Measurements from ENCODE around the gene CLNK.

CLNK gene

GRCh38 chr4:10684631-10685030, at the start of gene CLNK:
Gene CLNK, minus strand, starts transcription at chr4:10684768. Its CDS starts 16,899 bp downstream, at chr4:10667869.
- no peaks in the 10 kb centered on the region for H3K36me3 ChIP-seq (ENCODE audit: control insufficient read depth, insufficient read depth, low read length)
- H3K27ac ChIP-seq (ENCODE audit: low read depth, low read length), result no peak within 1 kb of the TSS
- H3K4me3 ChIP-seq (ENCODE audit: low read depth, low read length), result no peak within 1 kb of the TSS
- H3K27me3 ChIP-seq (ENCODE audit: control insufficient read depth, insufficient read depth, low read length), result no peaks in the 10 kb centered on the region
- H3K9ac ChIP-seq (ENCODE audit: low read length), result no peak within 1 kb of the TSS
- no peaks in the 10 kb centered on the region for H3K9me3 ChIP-seq (ENCODE audit: control insufficient read depth, insufficient read depth, low read depth, low read length)
- no peaks in the 10 kb centered on the region for H3K4me1 ChIP-seq (ENCODE audit: control insufficient read depth, insufficient read depth, low read length)

DNA sequence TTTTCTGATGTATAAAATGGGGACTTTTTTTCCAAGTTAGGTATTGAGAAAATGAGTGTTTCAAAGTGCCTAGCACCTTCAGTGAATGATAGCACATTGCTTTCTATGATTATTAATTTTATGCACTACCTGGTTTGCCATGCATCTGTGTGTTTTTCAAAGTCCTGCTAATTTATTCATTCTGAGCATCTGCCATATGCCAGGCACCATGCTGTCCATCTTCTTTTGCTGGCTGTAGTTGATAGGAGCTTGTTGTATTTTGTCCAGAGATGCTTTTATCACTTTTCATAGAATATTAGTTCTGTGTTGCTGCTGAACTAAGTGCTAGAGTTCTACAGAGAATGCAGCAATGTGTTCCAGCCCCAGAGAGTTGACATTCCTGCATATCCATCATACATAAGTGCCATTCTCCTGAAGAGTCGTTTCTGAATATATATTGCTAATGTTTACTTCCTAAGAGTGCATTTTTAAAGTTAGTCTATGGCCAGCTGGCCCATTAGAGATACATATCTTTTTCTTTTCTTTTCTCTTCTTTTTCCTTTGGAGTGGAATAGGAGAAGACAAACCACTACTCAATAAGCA, 49.0 kb upstream of the CLNK start:
- no peak overlapping the region for H3K27ac ChIP-seq (ENCODE audit: low read depth, low read length)
- H3K9me3 ChIP-seq (ENCODE audit: control insufficient read depth, insufficient read depth, low read depth, low read length), result no peaks in the 10 kb centered on the region
- no peaks in the 10 kb centered on the region for H3K4me1 ChIP-seq (ENCODE audit: control insufficient read depth, insufficient read depth, low read length)
- H3K36me3 ChIP-seq (ENCODE audit: control insufficient read depth, insufficient read depth, low read length), result no peaks in the 10 kb centered on the region
- no peak overlapping the region for H3K9ac ChIP-seq (ENCODE audit: low read length)
- no peaks in the 10 kb centered on the region for H3K27me3 ChIP-seq (ENCODE audit: control insufficient read depth, insufficient read depth, low read length)
- H3K4me3 ChIP-seq (ENCODE audit: low read depth, low read length), result no peak overlapping the region

DNA sequence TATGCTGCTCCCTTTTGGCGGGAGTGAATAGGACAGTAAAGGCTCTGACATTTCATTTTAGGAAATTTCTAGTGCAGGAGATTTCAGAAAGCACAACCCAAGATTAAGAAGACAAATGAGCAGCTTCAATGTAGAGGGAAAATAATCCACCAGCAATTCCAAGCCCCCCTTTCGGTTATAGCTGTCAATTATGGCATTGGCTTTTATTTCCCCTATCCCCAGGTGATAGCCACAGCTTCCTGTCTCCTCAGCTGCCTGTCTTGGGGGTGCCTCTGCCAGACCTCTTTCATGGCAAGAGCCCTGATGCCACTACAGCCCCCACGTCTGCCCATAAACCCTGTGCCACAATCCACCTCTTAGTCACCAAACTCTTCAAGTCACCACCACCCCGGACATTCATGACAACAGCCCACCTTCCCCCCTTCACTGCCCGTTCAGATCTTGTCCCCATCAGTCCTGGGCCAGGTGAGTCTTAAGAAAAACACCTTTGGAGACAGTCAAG, 48.4 kb upstream of the CLNK start:
- Histone ChIP-seq H3K27ac (ENCODE audit: low read depth, low read length) (no peak overlapping the region), H3K9me3 (ENCODE audit: control insufficient read depth, insufficient read depth, low read depth, low read length) (no peaks in the 10 kb centered on the region), H3K4me3 (ENCODE audit: low read depth, low read length) (no peak overlapping the region), H3K36me3 (ENCODE audit: control insufficient read depth, insufficient read depth, low read length) (no peaks in the 10 kb centered on the region), H3K9ac (ENCODE audit: low read length) (no peak overlapping the region), H3K27me3 (ENCODE audit: control insufficient read depth, insufficient read depth, low read length) (no peaks in the 10 kb centered on the region), H3K4me1 (ENCODE audit: control insufficient read depth, insufficient read depth, low read length) (no peaks in the 10 kb centered on the region)

DNA sequence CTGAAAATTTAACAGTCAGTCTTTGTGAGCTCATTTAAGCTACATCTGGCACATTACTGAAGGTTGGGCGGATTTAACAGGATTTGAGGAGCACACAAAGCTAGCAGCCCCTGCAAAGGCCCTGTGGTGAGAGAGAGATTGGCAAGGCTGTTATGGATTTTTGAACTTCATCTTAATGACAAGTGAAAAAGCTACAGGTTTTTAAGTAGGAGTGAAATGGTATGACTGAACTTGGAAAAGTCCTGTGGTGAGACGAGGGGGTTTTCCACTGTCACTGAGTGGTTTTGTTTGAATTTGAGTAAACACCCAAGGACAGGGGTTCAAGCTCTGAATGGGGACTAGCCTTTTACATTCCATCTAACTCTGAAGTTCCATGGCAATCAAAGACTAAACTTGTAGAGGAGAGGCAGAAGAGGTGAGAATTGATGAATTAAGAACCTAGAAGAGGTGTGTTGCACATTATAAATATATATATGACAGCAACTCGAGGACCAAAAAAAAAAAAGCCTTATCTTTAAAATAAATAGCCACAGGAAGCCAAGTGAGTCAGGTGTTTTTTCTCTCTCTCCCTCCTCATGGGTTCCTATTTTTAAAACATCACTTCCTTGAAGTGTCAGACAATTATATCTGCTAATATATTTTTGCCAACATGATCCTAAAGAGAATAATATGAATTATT, 47.8 kb upstream of the CLNK start:
- Histone ChIP-seq H3K9ac (ENCODE audit: low read length) (no peak overlapping the region), H3K4me1 (ENCODE audit: control insufficient read depth, insufficient read depth, low read length) (no peaks in the 10 kb centered on the region), H3K27ac (ENCODE audit: low read depth, low read length) (no peak overlapping the region), H3K27me3 (ENCODE audit: control insufficient read depth, insufficient read depth, low read length) (no peaks in the 10 kb centered on the region), H3K36me3 (ENCODE audit: control insufficient read depth, insufficient read depth, low read length) (no peaks in the 10 kb centered on the region), H3K9me3 (ENCODE audit: control insufficient read depth, insufficient read depth, low read depth, low read length) (no peaks in the 10 kb centered on the region), H3K4me3 (ENCODE audit: low read depth, low read length) (no peak overlapping the region)

DNA sequence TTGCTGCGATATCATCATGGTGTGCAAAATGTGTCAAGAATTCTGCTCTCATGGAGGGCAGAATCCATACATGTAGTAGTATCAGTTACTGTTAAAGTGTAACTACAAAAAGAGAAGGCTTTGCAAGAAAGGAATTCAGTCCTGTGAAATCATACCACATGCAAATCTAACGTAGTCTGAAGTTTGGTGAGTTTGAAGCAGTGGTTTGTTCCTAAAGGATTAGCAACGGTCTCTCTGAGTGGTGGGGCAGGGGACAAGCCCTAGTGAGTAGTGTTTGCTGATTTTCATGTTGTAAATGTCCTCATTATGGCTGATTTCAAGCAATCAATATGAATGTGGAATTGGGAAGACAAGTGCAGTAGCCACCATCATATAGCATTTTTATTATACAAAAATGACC, 47.1 kb upstream of the CLNK start:
- Histone ChIP-seq H3K4me1 (ENCODE audit: control insufficient read depth, insufficient read depth, low read length) (no peaks in the 10 kb centered on the region), H3K36me3 (ENCODE audit: control insufficient read depth, insufficient read depth, low read length) (no peaks in the 10 kb centered on the region), H3K9ac (ENCODE audit: low read length) (no peak overlapping the region), H3K4me3 (ENCODE audit: low read depth, low read length) (no peak overlapping the region), H3K27me3 (ENCODE audit: control insufficient read depth, insufficient read depth, low read length) (no peaks in the 10 kb centered on the region), H3K27ac (ENCODE audit: low read depth, low read length) (no peak overlapping the region), H3K9me3 (ENCODE audit: control insufficient read depth, insufficient read depth, low read depth, low read length) (no peaks in the 10 kb centered on the region)

GRCh38 chr4:10731162-10731561, 46.6 kb upstream of the CLNK start:
- H3K4me3 ChIP-seq (ENCODE audit: low read depth, low read length), result no peak overlapping the region
- no peak overlapping the region for H3K9ac ChIP-seq (ENCODE audit: low read length)
- H3K27me3 ChIP-seq (ENCODE audit: control insufficient read depth, insufficient read depth, low read length), result no peaks in the 10 kb centered on the region
- no peak overlapping the region for H3K27ac ChIP-seq (ENCODE audit: low read depth, low read length)
- no peaks in the 10 kb centered on the region for H3K36me3 ChIP-seq (ENCODE audit: control insufficient read depth, insufficient read depth, low read length)
- H3K4me1 ChIP-seq (ENCODE audit: control insufficient read depth, insufficient read depth, low read length), result no peaks in the 10 kb centered on the region
- H3K9me3 ChIP-seq (ENCODE audit: control insufficient read depth, insufficient read depth, low read depth, low read length), result no peaks in the 10 kb centered on the region

DNA sequence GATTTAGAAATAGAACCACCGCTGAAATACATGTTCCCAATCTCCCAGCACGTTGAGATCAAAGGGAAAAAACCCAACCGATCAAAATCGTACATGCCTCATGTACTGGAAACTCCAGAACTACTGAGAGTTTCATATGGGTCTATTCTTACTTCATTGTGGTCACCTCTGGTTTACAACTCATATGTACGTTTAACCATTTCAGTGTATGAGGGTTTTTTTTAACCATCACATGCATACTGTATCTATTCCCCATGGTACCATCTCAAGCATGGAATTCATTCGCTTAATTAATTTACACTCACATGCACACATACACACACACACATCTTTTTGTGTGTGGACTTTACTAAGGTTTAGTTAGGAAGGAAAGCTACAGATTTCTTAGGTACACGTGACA, 46.0 kb upstream of the CLNK start:
- Histone ChIP-seq H3K4me1 (ENCODE audit: control insufficient read depth, insufficient read depth, low read length) (no peaks in the 10 kb centered on the region), H3K9ac (ENCODE audit: low read length) (no peak overlapping the region), H3K27me3 (ENCODE audit: control insufficient read depth, insufficient read depth, low read length) (no peaks in the 10 kb centered on the region), H3K9me3 (ENCODE audit: control insufficient read depth, insufficient read depth, low read depth, low read length) (no peaks in the 10 kb centered on the region), H3K36me3 (ENCODE audit: control insufficient read depth, insufficient read depth, low read length) (no peaks in the 10 kb centered on the region), H3K27ac (ENCODE audit: low read depth, low read length) (no peak overlapping the region), H3K4me3 (ENCODE audit: low read depth, low read length) (no peak overlapping the region)

GRCh38 chr4:10730019-10730418, 45.5 kb upstream of the CLNK start:
- H3K4me1 ChIP-seq (ENCODE audit: control insufficient read depth, insufficient read depth, low read length), result no peaks in the 10 kb centered on the region
- H3K27ac ChIP-seq (ENCODE audit: low read depth, low read length), result no peak overlapping the region
- no peaks in the 10 kb centered on the region for H3K27me3 ChIP-seq (ENCODE audit: control insufficient read depth, insufficient read depth, low read length)
- H3K4me3 ChIP-seq (ENCODE audit: low read depth, low read length), result no peak overlapping the region
- no peak overlapping the region for H3K9ac ChIP-seq (ENCODE audit: low read length)
- no peaks in the 10 kb centered on the region for H3K36me3 ChIP-seq (ENCODE audit: control insufficient read depth, insufficient read depth, low read length)
- H3K9me3 ChIP-seq (ENCODE audit: control insufficient read depth, insufficient read depth, low read depth, low read length), result no peaks in the 10 kb centered on the region

DNA sequence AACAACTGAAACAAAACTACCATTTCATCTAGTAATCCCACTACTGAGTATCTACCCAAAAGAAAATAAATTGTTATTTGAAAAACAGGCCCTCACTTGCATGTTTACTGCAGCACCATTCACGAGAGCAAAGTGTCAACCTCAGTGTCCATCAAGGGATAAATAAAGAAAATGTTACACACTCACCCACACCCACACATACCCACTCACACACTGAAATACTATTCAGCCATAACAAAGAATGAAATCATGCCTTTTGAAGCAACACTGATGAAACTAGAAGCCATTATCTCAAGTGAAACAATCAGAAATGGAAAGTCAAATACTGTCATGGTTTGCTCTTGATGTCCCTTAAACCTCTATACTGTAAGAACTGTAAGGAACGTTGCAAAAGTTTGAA, 44.8 kb upstream of the CLNK start:
- Histone ChIP-seq H3K27ac (ENCODE audit: low read depth, low read length) (no peak overlapping the region), H3K4me3 (ENCODE audit: low read depth, low read length) (no peak overlapping the region), H3K36me3 (ENCODE audit: control insufficient read depth, insufficient read depth, low read length) (no peaks in the 10 kb centered on the region), H3K4me1 (ENCODE audit: control insufficient read depth, insufficient read depth, low read length) (no peaks in the 10 kb centered on the region), H3K9ac (ENCODE audit: low read length) (no peak overlapping the region), H3K27me3 (ENCODE audit: control insufficient read depth, insufficient read depth, low read length) (no peaks in the 10 kb centered on the region), H3K9me3 (ENCODE audit: control insufficient read depth, insufficient read depth, low read depth, low read length) (no peaks in the 10 kb centered on the region)

GRCh38 chr4:10728016-10728415, 43.4 kb upstream of the CLNK start:
- H3K9me3 ChIP-seq (ENCODE audit: control insufficient read depth, insufficient read depth, low read depth, low read length), result no peaks in the 10 kb centered on the region
- H3K27me3 ChIP-seq (ENCODE audit: control insufficient read depth, insufficient read depth, low read length), result no peaks in the 10 kb centered on the region
- no peak overlapping the region for H3K27ac ChIP-seq (ENCODE audit: low read depth, low read length)
- no peaks in the 10 kb centered on the region for H3K4me1 ChIP-seq (ENCODE audit: control insufficient read depth, insufficient read depth, low read length)
- no peak overlapping the region for H3K9ac ChIP-seq (ENCODE audit: low read length)
- no peaks in the 10 kb centered on the region for H3K36me3 ChIP-seq (ENCODE audit: control insufficient read depth, insufficient read depth, low read length)
- no peak overlapping the region for H3K4me3 ChIP-seq (ENCODE audit: low read depth, low read length)

DNA sequence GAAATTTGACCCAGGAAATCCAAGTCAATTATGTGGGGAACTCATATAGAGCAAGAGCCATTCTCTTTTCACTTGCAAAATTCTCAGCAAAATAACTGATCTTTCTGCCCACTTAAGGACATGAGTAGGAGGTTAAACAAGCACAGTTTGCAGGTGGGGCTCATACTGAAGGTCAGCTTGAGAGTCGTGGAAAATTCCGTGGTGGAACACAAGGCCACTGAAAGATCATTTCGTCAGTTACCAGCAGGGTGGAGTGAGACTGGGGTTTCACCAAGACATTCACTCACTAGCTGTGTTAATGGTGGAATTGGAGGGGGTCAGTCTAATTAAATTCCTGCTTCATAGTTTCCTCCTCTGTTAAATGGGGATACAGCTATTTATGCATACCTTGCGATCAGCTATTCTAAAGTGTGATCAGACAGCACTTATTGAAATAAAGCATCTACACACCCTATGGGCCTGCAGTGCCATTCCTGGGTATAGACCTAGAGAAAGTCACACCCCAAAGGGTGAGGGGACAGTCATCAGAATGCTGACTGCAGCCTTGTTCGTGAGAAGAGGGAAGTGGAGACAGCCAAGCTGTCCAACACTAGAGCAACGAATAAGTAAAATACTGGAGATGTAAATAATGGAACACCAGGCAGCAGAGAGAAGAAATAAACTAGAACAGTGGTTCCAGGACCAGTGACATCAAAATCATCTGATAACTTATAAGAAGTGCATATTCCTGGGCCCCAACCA, 42.7 kb upstream of the CLNK start:
- Histone ChIP-seq H3K9ac (ENCODE audit: low read length) (no peak overlapping the region), H3K4me1 (ENCODE audit: control insufficient read depth, insufficient read depth, low read length) (no peaks in the 10 kb centered on the region), H3K27ac (ENCODE audit: low read depth, low read length) (no peak overlapping the region), H3K36me3 (ENCODE audit: control insufficient read depth, insufficient read depth, low read length) (no peaks in the 10 kb centered on the region), H3K27me3 (ENCODE audit: control insufficient read depth, insufficient read depth, low read length) (no peaks in the 10 kb centered on the region), H3K9me3 (ENCODE audit: control insufficient read depth, insufficient read depth, low read depth, low read length) (no peaks in the 10 kb centered on the region), H3K4me3 (ENCODE audit: low read depth, low read length) (no peak overlapping the region)

Data from HUES6 (cell line).